A549 (cell line): ENCODE results near the gene CDH22. TPM values are rescaled to one million over a fixed set of nuclear protein-coding genes. Genes with fewer than 3 reads are reported as not detected.

Source experiments
- ATAC-seq, 2 experiments: fragments of 200-7000 bp in 1 of 2; fragments of >200 bp in 1 of 2; cut with Nextera tagmentation in 1 of 2; cut with Tn5 transposase in 1 of 2; 3 replicates each; pipeline versions ENCODE4 v1.8.0 to v1.9.1; 2018 to 2020; ENCODE audit warnings: mild to moderate bottlenecking in 1 of 2, moderate library complexity in 1 of 2
- CTCF ChIA-PET: fragments of 300-600 bp; sonication (Branson Sonifier 250); formaldehyde crosslinking; extraction: SDS; loops from one replicate; lab custom pipeline; 2021; ENCODE audit warnings: antibody characterized with exemption, inconsistent platforms; lab: Yijun Ruan, JAX
- POLR2A ChIA-PET: fragments of 350-600 bp; formaldehyde crosslinking; extraction: SDS; loops from one replicate; lab custom pipeline; 2021; ENCODE audit warnings: antibody characterized with exemption, inconsistent platforms; lab: Yijun Ruan, JAX
- DNase-seq, 2 experiments: peaks; one replicate each; pipeline versions ENCODE4 v3.0.0 to v3.0.0-alpha.2; 2011 to 2016; ENCODE audit warnings: low read depth in 1 of 2, low spot score in 1 of 2
- FAIRE-seq: peaks from 2 replicates; lab custom pipeline; 2011; peaks lifted over from hg19 to GRCh38; lab: Jason Lieb, UNC
- H3K27ac ChIP-seq, 2 experiments: fragments of >200 bp; sonication (Bioruptor Twin); formaldehyde crosslinking; 3 replicates each; pipeline ENCODE4 v1.5.1; 2016 to 2017
- H3K4me1 ChIP-seq: fragments of >200 bp; sonication (Bioruptor Twin); formaldehyde crosslinking; 3 replicates; pipeline ENCODE4 v1.6.1; 2016
- H3K4me2 ChIP-seq: fragments of >200 bp; sonication (Bioruptor Twin); formaldehyde crosslinking; 3 replicates; pipeline ENCODE4 v1.6.1; 2016
- H3K4me3 ChIP-seq: fragments of >200 bp; sonication (Bioruptor Twin); formaldehyde crosslinking; 3 replicates; pipeline ENCODE4 v1.5.1; 2016
- H3K9me3 ChIP-seq: fragments of >200 bp; sonication (Bioruptor Twin); formaldehyde crosslinking; 3 replicates; pipeline ENCODE4 v1.6.1; 2016
- CHD2 ChIP-seq: fragments of 150-350 bp; IDR thresholded peaks from 2 replicates; pipeline ENCODE4 v1.6.1; 2014; ENCODE audit warnings: low read length; ENCODE audit not compliant: partially characterized antibody
- ESRRA ChIP-seq: fragments of 150-350 bp; IDR thresholded peaks from 2 replicates; pipeline ENCODE4 v1.6.1; 2014; ENCODE audit warnings: mild to moderate bottlenecking, low read length, borderline replicate concordance
- FOXS1 ChIP-seq: fragments of 250-450 bp; sonication (Bioruptor Pico); IDR thresholded peaks from 2 replicates; pipeline ENCODE4 v1.5.0; 2020; ENCODE audit warnings: mild to moderate bottlenecking, moderate library complexity
- GATA3 ChIP-seq: IDR thresholded peaks from 2 replicates; pipeline ENCODE4 v1.6.1; 2012; ENCODE audit warnings: borderline replicate concordance
- HDAC2 ChIP-seq: fragments of 200-600 bp; sonication (generic); IDR thresholded peaks from 2 replicates; pipeline ENCODE4 v1.6.1; 2016
- HOXB5 ChIP-seq: fragments of 250-450 bp; sonication (Bioruptor Pico); IDR thresholded peaks from 2 replicates; pipeline ENCODE4 v1.5.0; 2020; ENCODE audit warnings: mild to moderate bottlenecking, moderate library complexity
- JUN ChIP-seq, 2 experiments: fragments of >200 bp; sonication (Bioruptor Twin); formaldehyde crosslinking; IDR thresholded peaks; 2 replicates in 1 of 2; 3 replicates in 1 of 2; pipeline ENCODE4 v1.6.1; 2016 to 2017
- JUNB ChIP-seq: fragments of >200 bp; sonication (Bioruptor Twin); formaldehyde crosslinking; IDR thresholded peaks from 2 replicates; pipeline ENCODE4 v1.6.1; 2016
- MAZ ChIP-seq: fragments of 150-350 bp; IDR thresholded peaks from 2 replicates; pipeline ENCODE4 v1.6.1; 2014; ENCODE audit warnings: antibody characterized with exemption, low read depth, low read length, borderline replicate concordance
- MYC ChIP-seq: IDR thresholded peaks from 2 replicates; pipeline ENCODE4 v1.6.1; 2012; ENCODE audit warnings: mild to moderate bottlenecking, inconsistent platforms, low read length, improper control_type of control experiment, borderline replicate concordance
- NFE2L2 ChIP-seq: fragments of 150-350 bp; conservative IDR thresholded peaks from 2 replicates; pipeline ENCODE4 v1.6.1; 2014; ENCODE audit warnings: low read length
- NPAS2 ChIP-seq: fragments of 250-450 bp; sonication (Bioruptor Pico); IDR thresholded peaks from 2 replicates; pipeline ENCODE4 v1.8.0; 2022; ENCODE audit warnings: mild to moderate bottlenecking, moderate library complexity, borderline replicate concordance
- PHF8 ChIP-seq: fragments of 200-600 bp; sonication (generic); IDR thresholded peaks from 2 replicates; pipeline ENCODE4 v1.6.1; 2016; ENCODE audit warnings: low read depth, mild to moderate bottlenecking, antibody characterized with exemption, moderate library complexity, borderline replicate concordance
- POLR2A ChIP-seq: IDR thresholded peaks from 2 replicates; pipeline ENCODE4 v1.6.1; 2012; ENCODE audit warnings: mild to moderate bottlenecking, low read length
- POLR2AphosphoS2 ChIP-seq: conservative IDR thresholded peaks from 2 replicates; pipeline ENCODE4 v1.6.1; 2012; ENCODE audit warnings: low read length, improper control_type of control experiment, inconsistent platforms
- RAD21 ChIP-seq, 2 experiments: fragments of >200 bp in 1 of 2; sonication (Bioruptor Twin) in 1 of 2; formaldehyde crosslinking in 1 of 2; IDR thresholded peaks in 1 of 2; conservative IDR thresholded peaks in 1 of 2; 2 replicates in 1 of 2; 3 replicates in 1 of 2; pipeline ENCODE4 v1.6.1; 2012 to 2018; ENCODE audit warnings: inconsistent platforms in 1 of 2
- RCOR1 ChIP-seq: fragments of 150-350 bp; IDR thresholded peaks from 2 replicates; pipeline ENCODE4 v1.6.1; 2014; ENCODE audit warnings: antibody characterized with exemption, low read length, low read depth
- RFX5 ChIP-seq: fragments of 450-650 bp; IDR thresholded peaks from 2 replicates; pipeline ENCODE4 v1.7.1; 2014; ENCODE audit warnings: antibody characterized with exemption, mild to moderate bottlenecking, moderate library complexity
- SMC3 ChIP-seq: fragments of >200 bp; sonication (Bioruptor Twin); formaldehyde crosslinking; IDR thresholded peaks from 3 replicates; pipeline ENCODE4 v1.6.1; 2018; ENCODE audit warnings: inconsistent platforms
- ZNF302 ChIP-seq: fragments of 250-450 bp; sonication (Bioruptor Pico); IDR thresholded peaks from 2 replicates; pipeline ENCODE4 v1.9.0; 2021; ENCODE audit warnings: inconsistent platforms, mild to moderate bottlenecking, moderate library complexity
- WGBS: methylation state at CpG from one replicate; pipeline ENCODE4 v1.1.6; 2017; ENCODE audit errors: missing lambda C conversion rate; 5-methylcytosine and 5-hydroxymethylcytosine counted together
- polyA plus RNA-seq, 4 experiments: library from polyadenylated mRNA; depleted of rRNA in 3 of 4; stranded (reverse); fragments of >200 nt; fragmentation: RNase III in 1 of 4; extraction: RNeasy Plus Mini Kit Qiagen cat#74134 plus additional on column Dnase treatment in 1 of 4; gene quantifications; 2 replicates in 3 of 4; 3 replicates in 1 of 4; pipeline ENCODE4 v1.2.3, GENCODE V29; 2011 to 2017
- TF ChIP-seq, protein P1 (sequence below): fragments of >200 bp; sonication (Bioruptor Twin); formaldehyde crosslinking; IDR thresholded peaks from 3 replicates; pipeline ENCODE4 v1.5.1; 2016
- TF ChIP-seq, protein P2 (sequence below): fragments of 150-350 bp; IDR thresholded peaks from 2 replicates; pipeline ENCODE4 v1.6.1; 2014; ENCODE audit warnings: low read depth, mild to moderate bottlenecking, low read length
- TF ChIP-seq, protein P3 (sequence below): fragments of >200 bp; sonication (Bioruptor Twin); formaldehyde crosslinking; IDR thresholded peaks from 3 replicates; pipeline ENCODE4 v1.6.1; 2016
- TF ChIP-seq, protein P4 (sequence below): IDR thresholded peaks from 2 replicates; pipeline ENCODE4 v1.6.1; 2012
- TF ChIP-seq, protein P5 (sequence below): fragments of 250-450 bp; sonication (Bioruptor Pico); IDR thresholded peaks from 2 replicates; pipeline ENCODE4 v1.5.0; 2021; ENCODE audit warnings: mild to moderate bottlenecking, moderate library complexity, borderline replicate concordance
- TF ChIP-seq, protein P6 (sequence below): IDR thresholded peaks from 2 replicates; pipeline ENCODE4 v1.6.1; 2012

CDH22 gene
- polyA plus RNA-seq, 2 of the 4 experiments (the other 2 are of a cell fraction) = not detected

DNA sequence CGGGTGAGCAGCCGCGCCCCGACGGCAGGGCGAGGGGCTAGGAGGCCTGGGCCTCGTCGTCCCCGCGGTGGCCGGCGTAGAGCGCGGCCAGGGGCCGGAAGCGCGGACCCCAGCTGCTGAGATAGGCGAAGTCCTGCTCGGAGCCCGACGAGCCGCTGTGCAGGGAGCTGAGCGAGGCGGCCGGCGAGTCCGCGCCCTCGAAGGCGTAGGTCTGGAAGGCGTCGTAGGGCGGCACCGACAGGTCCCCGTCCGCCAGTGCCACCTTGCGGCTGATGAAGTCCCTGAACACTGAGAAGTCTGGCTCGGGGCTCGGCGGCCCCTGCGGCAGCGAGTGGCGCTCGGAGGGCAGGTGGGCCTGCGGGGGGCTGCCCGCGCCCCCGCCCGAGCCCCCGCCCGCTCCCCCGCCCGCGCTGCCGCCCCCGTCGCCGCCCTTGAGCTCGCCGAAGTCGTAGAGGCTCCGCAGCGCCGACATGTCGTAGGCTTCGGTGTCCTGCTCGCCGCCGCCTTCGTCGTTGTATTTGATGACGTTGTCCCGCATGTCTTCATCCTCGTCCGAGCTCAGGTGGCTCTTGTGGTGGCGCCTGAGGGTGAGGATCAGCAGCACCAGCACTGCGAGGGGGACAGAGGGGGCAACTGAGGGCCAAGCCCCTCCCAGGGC is 133.7 kb downstream of the CDH22 start:
- Histone ChIP-seq H3K27ac (peak overlapping the region in 1 of 2 experiments; percentile 56; a peak in 1 of 6 replicates), H3K4me3 (peak overlapping the region; percentile 31; the same call in 1 of the 3 replicates)
- WGBS = 40% methylated on average over 32 of the region's 77 CpGs
- POLR2A ChIA-PET = no interaction called here
- TF ChIP-seq, protein P1, sequence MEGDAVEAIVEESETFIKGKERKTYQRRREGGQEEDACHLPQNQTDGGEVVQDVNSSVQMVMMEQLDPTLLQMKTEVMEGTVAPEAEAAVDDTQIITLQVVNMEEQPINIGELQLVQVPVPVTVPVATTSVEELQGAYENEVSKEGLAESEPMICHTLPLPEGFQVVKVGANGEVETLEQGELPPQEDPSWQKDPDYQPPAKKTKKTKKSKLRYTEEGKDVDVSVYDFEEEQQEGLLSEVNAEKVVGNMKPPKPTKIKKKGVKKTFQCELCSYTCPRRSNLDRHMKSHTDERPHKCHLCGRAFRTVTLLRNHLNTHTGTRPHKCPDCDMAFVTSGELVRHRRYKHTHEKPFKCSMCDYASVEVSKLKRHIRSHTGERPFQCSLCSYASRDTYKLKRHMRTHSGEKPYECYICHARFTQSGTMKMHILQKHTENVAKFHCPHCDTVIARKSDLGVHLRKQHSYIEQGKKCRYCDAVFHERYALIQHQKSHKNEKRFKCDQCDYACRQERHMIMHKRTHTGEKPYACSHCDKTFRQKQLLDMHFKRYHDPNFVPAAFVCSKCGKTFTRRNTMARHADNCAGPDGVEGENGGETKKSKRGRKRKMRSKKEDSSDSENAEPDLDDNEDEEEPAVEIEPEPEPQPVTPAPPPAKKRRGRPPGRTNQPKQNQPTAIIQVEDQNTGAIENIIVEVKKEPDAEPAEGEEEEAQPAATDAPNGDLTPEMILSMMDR = peak; percentile 68
- TF ChIP-seq HOXB5 = no peak
- TF ChIP-seq SMC3 = peak; percentile 80
- TF ChIP-seq, protein P2, sequence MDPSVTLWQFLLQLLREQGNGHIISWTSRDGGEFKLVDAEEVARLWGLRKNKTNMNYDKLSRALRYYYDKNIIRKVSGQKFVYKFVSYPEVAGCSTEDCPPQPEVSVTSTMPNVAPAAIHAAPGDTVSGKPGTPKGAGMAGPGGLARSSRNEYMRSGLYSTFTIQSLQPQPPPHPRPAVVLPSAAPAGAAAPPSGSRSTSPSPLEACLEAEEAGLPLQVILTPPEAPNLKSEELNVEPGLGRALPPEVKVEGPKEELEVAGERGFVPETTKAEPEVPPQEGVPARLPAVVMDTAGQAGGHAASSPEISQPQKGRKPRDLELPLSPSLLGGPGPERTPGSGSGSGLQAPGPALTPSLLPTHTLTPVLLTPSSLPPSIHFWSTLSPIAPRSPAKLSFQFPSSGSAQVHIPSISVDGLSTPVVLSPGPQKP = no peak
- no peak for TF ChIP-seq ZNF302 (CRISPR knock-in tag)
- TF ChIP-seq NFE2L2 = no peak
- TF ChIP-seq RFX5 = no peak
- TF ChIP-seq RCOR1 = no peak
- TF ChIP-seq MAZ = no peak
- TF ChIP-seq RAD21 (conservative IDR thresholded peaks at IDR 0.05 in 1 of 2, IDR thresholded peaks at IDR 0.05 in 1 of 2) = peak; percentile 52 to 62
- TF ChIP-seq POLR2AphosphoS2 = no peak
- TF ChIP-seq, all 56 proteins: peak for 3
- peak; percentile 75 to 87 for DNase-seq
- no peaks in the 10 kb centered on the region for H3K4me1 ChIP-seq
- CTCF ChIA-PET = interaction anchor here (0.7 to 6.4 kb wide), 34 partner anchors 8 to 237 kb away, joined by 3 to 72 read pairs (median 5); no protein-coding TSS in a partner anchor
- H3K4me2 ChIP-seq = peak overlapping the region; percentile 77
- ATAC-seq = peak; percentile 84 to 96
- H3K9me3 ChIP-seq = no peaks in the 10 kb centered on the region
- no peak for FAIRE-seq

DNA sequence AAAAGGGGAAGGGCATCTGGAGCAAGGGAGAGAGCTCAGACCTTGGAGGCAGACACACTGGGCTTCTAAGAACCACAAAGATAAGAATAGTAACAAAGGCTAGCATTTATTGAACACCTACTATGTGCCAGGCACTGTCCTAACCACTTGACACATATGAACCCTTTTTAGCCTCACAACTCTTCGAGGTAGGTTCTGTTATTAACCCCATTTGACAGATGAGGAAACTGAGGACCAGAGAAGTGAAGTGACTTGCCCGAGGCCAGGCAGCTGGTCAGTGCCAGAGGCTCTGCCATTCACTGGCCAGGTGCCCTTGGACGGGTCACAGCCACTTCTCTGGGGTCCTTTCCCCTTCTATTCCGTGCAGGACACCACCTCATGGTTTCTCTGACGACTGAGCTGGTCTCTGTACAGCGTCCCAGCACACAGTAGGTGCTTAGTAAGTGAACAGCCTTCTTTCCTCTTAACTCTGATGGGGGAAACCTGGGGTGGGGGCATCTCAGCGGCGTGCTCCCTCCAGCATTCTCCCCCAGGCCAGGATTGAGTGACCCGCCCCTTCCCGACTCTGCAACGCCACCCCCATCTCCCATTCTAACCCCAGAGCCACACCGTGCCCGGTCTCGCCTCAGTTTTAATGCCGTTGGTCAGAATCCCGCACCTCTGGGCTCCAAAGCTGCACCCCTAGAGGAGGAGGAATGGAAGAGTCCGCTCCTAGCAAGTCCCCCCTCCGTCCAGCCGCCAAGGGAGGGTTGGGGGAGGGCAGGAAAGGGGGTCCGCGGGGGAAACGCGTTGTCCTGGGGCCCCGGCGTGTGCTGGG is 134.4 kb downstream of the CDH22 start:
- no peak overlapping the region; the same call in 2 of the 3 replicates for H3K4me3 ChIP-seq
- H3K4me1 ChIP-seq = no peaks in the 10 kb centered on the region
- 7% methylated on average over 16 of the region's 25 CpGs for WGBS
- no peak for FAIRE-seq
- H3K9me3 ChIP-seq = no peaks in the 10 kb centered on the region
- H3K4me2 ChIP-seq = peak overlapping the region; percentile 77
- TF ChIP-seq CHD2 (no peak), NPAS2 (no peak), GATA3 (no peak), PHF8 (no peak), ESRRA (no peak), RAD21 (conservative IDR thresholded peaks at IDR 0.05 in 1 of 2, IDR thresholded peaks at IDR 0.05 in 1 of 2) (no peak), POLR2A (no peak), JUNB (no peak), FOXS1 (CRISPR knock-in tag) (no peak), ZNF302 (CRISPR knock-in tag) (no peak), MAZ (no peak), JUN (IDR thresholded peaks at IDR 0.05) (no peak), MYC (no peak), HDAC2 (no peak)
- TF ChIP-seq, protein P3, sequence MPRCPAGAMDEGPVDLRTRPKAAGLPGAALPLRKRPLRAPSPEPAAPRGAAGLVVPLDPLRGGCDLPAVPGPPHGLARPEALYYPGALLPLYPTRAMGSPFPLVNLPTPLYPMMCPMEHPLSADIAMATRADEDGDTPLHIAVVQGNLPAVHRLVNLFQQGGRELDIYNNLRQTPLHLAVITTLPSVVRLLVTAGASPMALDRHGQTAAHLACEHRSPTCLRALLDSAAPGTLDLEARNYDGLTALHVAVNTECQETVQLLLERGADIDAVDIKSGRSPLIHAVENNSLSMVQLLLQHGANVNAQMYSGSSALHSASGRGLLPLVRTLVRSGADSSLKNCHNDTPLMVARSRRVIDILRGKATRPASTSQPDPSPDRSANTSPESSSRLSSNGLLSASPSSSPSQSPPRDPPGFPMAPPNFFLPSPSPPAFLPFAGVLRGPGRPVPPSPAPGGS = no peak
- TF ChIP-seq, protein P4, sequence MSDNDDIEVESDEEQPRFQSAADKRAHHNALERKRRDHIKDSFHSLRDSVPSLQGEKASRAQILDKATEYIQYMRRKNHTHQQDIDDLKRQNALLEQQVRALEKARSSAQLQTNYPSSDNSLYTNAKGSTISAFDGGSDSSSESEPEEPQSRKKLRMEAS = no peak
- TF ChIP-seq, protein P5, sequence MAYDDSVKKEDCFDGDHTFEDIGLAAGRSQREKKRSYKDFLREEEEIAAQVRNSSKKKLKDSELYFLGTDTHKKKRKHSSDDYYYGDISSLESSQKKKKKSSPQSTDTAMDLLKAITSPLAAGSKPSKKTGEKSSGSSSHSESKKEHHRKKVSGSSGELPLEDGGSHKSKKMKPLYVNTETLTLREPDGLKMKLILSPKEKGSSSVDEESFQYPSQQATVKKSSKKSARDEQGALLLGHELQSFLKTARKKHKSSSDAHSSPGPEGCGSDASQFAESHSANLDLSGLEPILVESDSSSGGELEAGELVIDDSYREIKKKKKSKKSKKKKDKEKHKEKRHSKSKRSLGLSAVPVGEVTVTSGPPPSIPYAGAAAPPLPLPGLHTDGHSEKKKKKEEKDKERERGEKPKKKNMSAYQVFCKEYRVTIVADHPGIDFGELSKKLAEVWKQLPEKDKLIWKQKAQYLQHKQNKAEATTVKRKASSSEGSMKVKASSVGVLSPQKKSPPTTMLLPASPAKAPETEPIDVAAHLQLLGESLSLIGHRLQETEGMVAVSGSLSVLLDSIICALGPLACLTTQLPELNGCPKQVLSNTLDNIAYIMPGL = no peak
- TF ChIP-seq, protein P6, sequence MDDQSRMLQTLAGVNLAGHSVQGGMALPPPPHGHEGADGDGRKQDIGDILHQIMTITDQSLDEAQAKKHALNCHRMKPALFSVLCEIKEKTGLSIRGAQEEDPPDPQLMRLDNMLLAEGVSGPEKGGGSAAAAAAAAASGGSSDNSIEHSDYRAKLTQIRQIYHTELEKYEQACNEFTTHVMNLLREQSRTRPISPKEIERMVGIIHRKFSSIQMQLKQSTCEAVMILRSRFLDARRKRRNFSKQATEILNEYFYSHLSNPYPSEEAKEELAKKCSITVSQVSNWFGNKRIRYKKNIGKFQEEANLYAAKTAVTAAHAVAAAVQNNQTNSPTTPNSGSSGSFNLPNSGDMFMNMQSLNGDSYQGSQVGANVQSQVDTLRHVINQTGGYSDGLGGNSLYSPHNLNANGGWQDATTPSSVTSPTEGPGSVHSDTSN = no peak
- CTCF ChIA-PET = interaction anchor here (0.9 to 6.4 kb wide), 26 partner anchors 8 to 290 kb away, joined by 3 to 72 read pairs (median 6); no protein-coding TSS in a partner anchor
- peak; percentile 3 to 15; a peak in 3 of 6 replicates for ATAC-seq
- POLR2A ChIA-PET = no interaction called here
- H3K27ac ChIP-seq = no peak overlapping the region
- no peak for DNase-seq
